Measurements from ENCODE around the gene HDGFL2. TPM values are rescaled to one million over a fixed set of nuclear protein-coding genes. Genes with fewer than 3 reads are reported as not detected.
"Not testable (repeated sequence)": the region's sequence is repeated elsewhere in the genome, so short reads cannot be mapped to it uniquely, and the experiment has no call there.

HDGFL2 gene
- total and polyA plus RNA-seq, 8 donors, result 30.9 to 87.4 (median 73.1) TPM

DNA sequence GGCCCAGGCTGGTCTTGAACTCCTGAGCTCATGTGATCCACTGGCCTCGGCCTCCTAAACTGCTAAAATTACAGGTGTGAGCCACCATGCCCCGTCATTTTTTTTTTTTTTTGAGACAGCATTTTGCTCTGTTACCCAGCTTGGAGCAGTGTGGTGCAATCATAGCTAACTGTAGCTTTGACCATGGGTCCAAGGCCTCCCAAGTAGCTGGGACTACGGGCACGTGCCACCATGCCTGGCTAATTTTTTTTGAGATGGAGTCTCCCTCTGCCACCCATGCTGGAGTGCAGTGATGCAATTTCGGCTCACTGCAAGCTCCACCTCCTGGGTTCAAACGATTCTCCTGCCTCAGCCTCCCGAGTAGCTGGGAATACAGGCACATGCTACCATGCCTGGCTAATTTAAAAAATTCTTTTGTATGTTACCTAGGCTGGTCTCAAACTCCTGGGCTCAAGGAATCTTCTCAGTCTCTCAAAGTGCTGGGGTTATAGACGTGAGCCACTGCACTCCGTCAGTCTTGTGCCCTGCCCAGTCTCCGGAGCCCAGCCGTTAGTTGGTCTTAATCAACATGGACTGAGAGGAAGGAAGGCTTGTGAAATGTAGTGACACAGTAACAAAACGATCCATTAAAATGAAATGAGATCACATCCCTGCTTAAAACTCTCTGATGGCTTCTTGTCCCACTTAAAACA, 69.2 kb downstream of the HDGFL2 start:
- Histone ChIP-seq H3K9me3 (peaks cover 0 to 5% of the 10 kb centered on the region in 2 donors), H3K27ac (peak overlapping the region in 1 of 2 donors; percentile 90), H3K4me3 (peak overlapping the region in 1 of 2 donors; percentile 40), H3K36me3 (peaks cover 0 to 23% of the 10 kb centered on the region in 2 donors), H3K27me3 (peaks cover 0 to 20% of the 10 kb centered on the region in 2 donors), H3K4me1 (peaks cover 0 to 73% of the 10 kb centered on the region in 2 donors)
- intact Hi-C loops (cut with DNase I), result no loop called here
- TF ChIP-seq, protein P1, sequence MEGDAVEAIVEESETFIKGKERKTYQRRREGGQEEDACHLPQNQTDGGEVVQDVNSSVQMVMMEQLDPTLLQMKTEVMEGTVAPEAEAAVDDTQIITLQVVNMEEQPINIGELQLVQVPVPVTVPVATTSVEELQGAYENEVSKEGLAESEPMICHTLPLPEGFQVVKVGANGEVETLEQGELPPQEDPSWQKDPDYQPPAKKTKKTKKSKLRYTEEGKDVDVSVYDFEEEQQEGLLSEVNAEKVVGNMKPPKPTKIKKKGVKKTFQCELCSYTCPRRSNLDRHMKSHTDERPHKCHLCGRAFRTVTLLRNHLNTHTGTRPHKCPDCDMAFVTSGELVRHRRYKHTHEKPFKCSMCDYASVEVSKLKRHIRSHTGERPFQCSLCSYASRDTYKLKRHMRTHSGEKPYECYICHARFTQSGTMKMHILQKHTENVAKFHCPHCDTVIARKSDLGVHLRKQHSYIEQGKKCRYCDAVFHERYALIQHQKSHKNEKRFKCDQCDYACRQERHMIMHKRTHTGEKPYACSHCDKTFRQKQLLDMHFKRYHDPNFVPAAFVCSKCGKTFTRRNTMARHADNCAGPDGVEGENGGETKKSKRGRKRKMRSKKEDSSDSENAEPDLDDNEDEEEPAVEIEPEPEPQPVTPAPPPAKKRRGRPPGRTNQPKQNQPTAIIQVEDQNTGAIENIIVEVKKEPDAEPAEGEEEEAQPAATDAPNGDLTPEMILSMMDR (IDR thresholded peaks at IDR 0.05), result no peak
- ATAC-seq (peak; percentile 6), DNase-seq (no peak)

DNA sequence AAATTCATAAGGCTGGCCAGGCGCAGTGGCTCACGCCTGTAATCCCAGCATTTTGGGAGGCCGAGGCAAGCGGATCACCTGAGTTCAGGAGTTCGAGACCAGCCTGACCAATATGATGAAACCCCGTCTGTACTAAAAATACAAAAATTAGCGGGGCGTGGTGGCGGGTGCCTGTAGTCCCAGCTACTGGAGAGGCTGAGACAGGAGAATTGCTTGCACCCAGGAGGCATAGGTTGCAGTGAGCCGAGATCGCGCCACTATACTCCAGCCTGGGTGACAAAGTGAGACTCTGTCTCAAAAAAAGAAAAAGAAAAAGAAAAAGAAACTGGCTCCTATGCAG, 69.7 kb downstream of the HDGFL2 start:
- DNase-seq; H3K9me3 ChIP-seq; ATAC-seq; intact Hi-C loops (cut with DNase I): not testable (repeated sequence)
- Histone ChIP-seq H3K4me1 (peaks cover 0 to 68% of the 10 kb centered on the region in 2 donors), H3K27ac (peak overlapping the region in 1 of 2 donors; percentile 90), H3K36me3 (peaks cover 0 to 26% of the 10 kb centered on the region in 2 donors), H3K27me3 (peaks cover 0 to 15% of the 10 kb centered on the region in 2 donors), H3K4me3 (peak overlapping the region in 1 of 2 donors; percentile 40)

DNA sequence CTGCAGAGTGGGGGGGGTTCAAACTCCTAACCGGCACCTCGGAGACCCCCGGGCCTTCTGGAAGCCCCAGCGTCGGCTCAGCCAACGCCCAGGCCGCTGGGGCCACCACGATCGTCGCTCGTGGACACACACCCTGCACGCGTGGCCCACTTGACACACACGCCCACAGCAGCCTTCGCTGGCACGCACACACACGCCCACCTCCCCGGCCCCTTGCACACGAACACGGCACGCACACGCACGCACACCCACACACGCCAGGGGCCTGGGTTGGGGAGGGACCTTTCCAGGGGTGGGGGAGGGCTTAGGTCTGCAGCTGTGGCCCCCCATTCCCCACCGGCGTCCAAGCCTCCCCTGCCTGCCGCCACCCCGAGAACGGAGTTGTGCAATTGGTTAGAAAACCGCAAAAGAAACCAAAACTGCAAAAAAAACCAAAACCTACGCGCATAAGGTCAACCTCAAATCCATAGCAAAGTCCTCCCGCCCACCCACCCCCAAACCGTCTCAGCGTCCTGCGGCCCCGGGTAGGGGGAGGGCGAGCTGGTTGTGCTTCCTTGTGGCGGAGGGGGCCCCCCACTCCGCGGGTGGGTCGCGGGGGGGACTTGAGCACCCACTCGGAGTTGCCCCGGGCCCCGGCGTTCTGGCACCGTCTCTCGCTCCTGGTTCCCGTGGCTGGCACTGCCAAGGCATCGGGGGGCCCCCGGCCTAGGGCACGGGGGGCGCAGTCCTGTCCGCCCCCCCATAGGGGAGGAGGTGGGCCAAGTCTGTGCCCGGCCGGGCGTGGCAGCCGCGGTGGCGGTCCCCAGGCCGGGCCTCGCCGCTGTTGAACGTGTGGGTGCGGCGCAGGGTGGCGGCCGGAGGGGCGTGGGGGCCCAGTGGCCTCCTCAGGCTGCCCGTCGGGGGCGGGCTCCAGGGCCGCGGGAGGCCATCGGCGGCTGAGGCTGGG, 71.1 kb downstream of the HDGFL2 start:
- Histone ChIP-seq H3K4me3 (peak overlapping the region in 1 of 2 donors; percentile 38), H3K36me3 (peaks cover 0 to 39% of the 10 kb centered on the region in 2 donors), H3K27me3 (peaks cover 0 to 4% of the 10 kb centered on the region in 2 donors), H3K4me1 (peaks cover 0 to 69% of the 10 kb centered on the region in 2 donors), H3K27ac (peak overlapping the region in 1 of 2 donors; percentile 90), H3K9me3 (peaks cover 0 to 5% of the 10 kb centered on the region in 2 donors)
- DNase-seq, result no peak
- TF ChIP-seq, protein P1 (IDR thresholded peaks at IDR 0.05), result no peak
- intact Hi-C loops (cut with DNase I), result no loop called here
- no peak for ATAC-seq

DNA sequence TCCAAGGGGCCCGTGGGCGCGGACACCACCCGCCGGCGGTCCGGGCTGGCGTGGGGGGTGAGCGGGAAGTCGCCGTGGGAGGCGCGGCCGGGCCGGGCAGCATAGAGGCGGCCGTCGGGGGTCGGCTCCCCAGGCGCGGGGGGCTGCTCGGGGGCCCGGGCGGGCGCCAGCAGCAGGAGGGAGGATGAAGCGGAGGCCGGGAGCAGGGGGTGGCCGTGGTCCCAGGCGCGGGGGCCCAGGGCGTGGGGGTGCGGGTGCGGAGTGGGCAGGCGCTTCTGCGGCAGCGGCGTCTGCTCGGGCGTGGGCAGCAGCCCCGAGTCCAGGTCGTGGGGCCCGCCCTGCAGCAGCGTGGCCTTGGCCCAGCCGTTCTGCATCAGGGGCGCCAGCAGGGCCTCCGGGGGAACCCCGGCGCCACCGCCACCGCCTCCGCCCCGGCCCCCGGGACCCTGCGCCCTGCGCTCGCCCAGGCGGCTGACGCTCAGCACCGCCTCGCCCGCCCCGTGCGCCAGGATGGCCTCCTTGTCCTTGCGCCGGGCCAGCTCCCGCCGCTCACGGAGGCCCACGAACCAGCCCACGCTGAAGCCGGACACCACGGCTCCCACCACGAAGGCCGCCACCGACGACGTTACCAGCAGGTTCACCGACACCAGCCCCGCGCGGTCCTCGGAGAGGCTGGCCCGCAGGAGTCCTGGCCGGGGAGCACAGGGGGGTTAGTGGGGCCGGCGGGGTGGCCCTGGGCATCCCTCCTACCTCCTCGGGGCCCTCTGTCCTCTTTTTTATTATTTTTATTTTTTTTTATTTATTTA, 71.9 kb downstream of the HDGFL2 start:
- intact Hi-C loops (cut with DNase I), result no loop called here
- peaks cover 0 to 48% of the 10 kb centered on the region in 2 donors for H3K36me3 ChIP-seq
- TF ChIP-seq, protein P1 (IDR thresholded peaks at IDR 0.05), result no peak
- peaks cover 0 to 69% of the 10 kb centered on the region in 2 donors for H3K4me1 ChIP-seq
- H3K9me3 ChIP-seq, result peaks cover 0 to 5% of the 10 kb centered on the region in 2 donors
- H3K4me3 ChIP-seq, result peak overlapping the region in 1 of 2 donors; percentile 38
- DNase-seq, result no peak
- no peaks in the 10 kb centered on the region for H3K27me3 ChIP-seq
- no peak for ATAC-seq
- H3K27ac ChIP-seq, result peak overlapping the region in 1 of 2 donors; percentile 90
